Stimulated activated naive CD8-positive, alpha-beta T cell treated with anti-CD3 and anti-CD28 coated beads, Interleukin-15, Interleukin-2, amounts not matched to agents 100 ng/mL and 50 ng/mL, for 24 hours (primary cell): ENCODE data around the gene DHRS1.
A peak's percentile ranks its signal among the peaks of the same experiment; 100 is the strongest.
"Not testable (repeated sequence)": the region's sequence is repeated elsewhere in the genome, so short reads cannot be mapped to it uniquely, and the experiment has no call there.

ENCODE experiments used
- H3K27ac Mint-ChIP-seq: one replicate; pipeline ENCODE4 v1.8.0; 2021; ENCODE audit warnings: mild to moderate bottlenecking, mixed read lengths
- H3K27me3 Mint-ChIP-seq: one replicate; pipeline ENCODE4 v1.8.0; 2021; ENCODE audit warnings: mixed read lengths
- H3K36me3 Mint-ChIP-seq: one replicate; pipeline ENCODE4 v1.8.0; 2021; ENCODE audit warnings: low read depth, mixed read lengths
- H3K4me1 Mint-ChIP-seq: one replicate; pipeline ENCODE4 v1.8.0; 2021; ENCODE audit warnings: low read depth, mixed read lengths
- H3K4me3 Mint-ChIP-seq: one replicate; pipeline ENCODE4 v1.8.0; 2021; ENCODE audit warnings: mild to moderate bottlenecking, mixed read lengths
- H3K9me3 Mint-ChIP-seq: one replicate; pipeline ENCODE4 v1.8.0; 2021; ENCODE audit warnings: mixed read lengths

DHRS1 gene

GRCh38 chr14:24247422-24247821 is 52.2 kb downstream of the DHRS1 start:
- no peaks in the 10 kb centered on the region for H3K27me3 Mint-ChIP-seq
- H3K27ac Mint-ChIP-seq = peak overlapping the region; percentile 84
- peaks cover 52% of the 10 kb centered on the region for H3K4me1 Mint-ChIP-seq
- H3K9me3 Mint-ChIP-seq = no peaks in the 10 kb centered on the region
- H3K4me3 Mint-ChIP-seq = peak overlapping the region; percentile 53
- H3K36me3 Mint-ChIP-seq = peaks cover 3% of the 10 kb centered on the region

- H3K4me1 Mint-ChIP-seq = peaks cover 55% of the 10 kb centered on the region
- no peaks in the 10 kb centered on the region for H3K9me3 Mint-ChIP-seq
- no peaks in the 10 kb centered on the region for H3K27me3 Mint-ChIP-seq
- peaks cover 3% of the 10 kb centered on the region for H3K36me3 Mint-ChIP-seq
- H3K27ac Mint-ChIP-seq = peak overlapping the region; percentile 97
- peak overlapping the region; percentile 82 for H3K4me3 Mint-ChIP-seq
Measured at GRCh38 chr14:24246765-24247212, 52.8 kb downstream of the DHRS1 start.

DNA sequence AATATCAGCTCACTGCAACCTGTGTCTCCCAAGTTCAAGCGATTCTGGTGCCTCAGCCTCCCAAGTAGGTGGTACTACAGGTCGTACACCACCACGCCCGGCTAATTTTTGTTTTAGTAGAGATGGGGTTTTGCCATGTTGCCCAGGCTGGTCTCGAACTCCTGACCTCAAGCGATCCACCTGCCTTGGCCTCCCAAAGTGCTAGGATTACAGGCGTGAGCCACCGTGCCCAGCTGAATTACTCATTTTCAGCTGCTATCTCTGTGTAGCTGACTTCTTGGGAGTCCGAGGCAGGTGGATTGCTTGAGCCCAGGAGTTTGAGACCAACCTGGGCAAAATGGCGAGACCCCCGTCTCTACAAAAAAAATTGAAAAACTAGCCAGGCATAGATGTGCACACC is 54.2 kb downstream of the DHRS1 start:
- not testable (repeated sequence) for H3K27ac Mint-ChIP-seq, H3K4me3 Mint-ChIP-seq, H3K9me3 Mint-ChIP-seq, H3K27me3 Mint-ChIP-seq
- H3K4me1 Mint-ChIP-seq = peaks cover 64% of the 10 kb centered on the region
- peaks cover 12% of the 10 kb centered on the region for H3K36me3 Mint-ChIP-seq

GRCh38 chr14:24243336-24243836 is 56.2 kb downstream of the DHRS1 start:
- H3K27me3 Mint-ChIP-seq = no peaks in the 10 kb centered on the region
- peak overlapping the region; percentile 83 for H3K4me3 Mint-ChIP-seq
- H3K27ac Mint-ChIP-seq = peak overlapping the region; percentile 92
- peaks cover 71% of the 10 kb centered on the region for H3K4me1 Mint-ChIP-seq
- H3K36me3 Mint-ChIP-seq = peaks cover 32% of the 10 kb centered on the region
- H3K9me3 Mint-ChIP-seq = no peaks in the 10 kb centered on the region

GRCh38 chr14:24241829-24242443 is 57.6 kb downstream of the DHRS1 start:
- Mint-ChIP-seq H3K4me1 (peaks cover 72% of the 10 kb centered on the region), H3K9me3 (no peaks in the 10 kb centered on the region), H3K4me3 (peak overlapping the region; percentile 83), H3K27me3 (no peaks in the 10 kb centered on the region), H3K36me3 (peaks cover 45% of the 10 kb centered on the region), H3K27ac (peak overlapping the region; percentile 92)
